Activated effector memory CD4-positive, alpha-beta T cell treated with anti-CD3 and anti-CD28 coated beads, Interleukin-2, amount 50 U/mL, for 16 hours (primary cell): ENCODE results near the gene CAMK1.
A peak's percentile ranks its signal among the peaks of the same experiment; 100 is the strongest.
"Not testable (repeated sequence)": the region's sequence is repeated elsewhere in the genome, so short reads cannot be mapped to it uniquely, and the experiment has no call there.

Experiments
- DNase-seq: peaks from one replicate; pipeline ENCODE4 v3.0.0-alpha.2; 2020

The CAMK1 gene

GRCh38 chr3:9792405-9793160 lies 22.8 kb upstream of the CAMK1 start, which contains the start of the genes ARPC4 and TADA3:
Gene ARPC4 (plus strand): TSS chr3:9793082. CDS start chr3:9793122, 40 bp downstream.
Gene TADA3 (minus strand): TSS chr3:9792473. CDS start chr3:9791466, 1,007 bp downstream.
- peak; percentile 96 for DNase-seq

GRCh38 chr3:9791790-9792404 lies 22.1 kb upstream of the CAMK1 start:
- no peak for DNase-seq

GRCh38 chr3:9791127-9791526 lies 21.4 kb upstream of the CAMK1 start:
- DNase-seq = no peak

GRCh38 chr3:9787714-9788113 lies 18.0 kb upstream of the CAMK1 start:
- no peak for DNase-seq

- no peak for DNase-seq
These were observed 17.3 kb upstream of the CAMK1 start for GRCh38 chr3:9786825-9787669.

- DNase-seq = no peak
These were observed 16.5 kb upstream of the CAMK1 start for GRCh38 chr3:9786209-9786739.

- no peak for DNase-seq
These were observed 15.9 kb upstream of the CAMK1 start for GRCh38 chr3:9785602-9786001.

- no peak for DNase-seq
These were observed 15.2 kb upstream of the CAMK1 start for GRCh38 chr3:9784965-9785364.

- DNase-seq = no peak
These were observed 14.2 kb upstream of the CAMK1 start for GRCh38 chr3:9783954-9784353.

- no peak for DNase-seq
These were observed 13.0 kb upstream of the CAMK1 start for GRCh38 chr3:9782770-9783169.

- DNase-seq = no peak
These were observed 12.3 kb upstream of the CAMK1 start for GRCh38 chr3:9781978-9782603.

GRCh38 chr3:9781551-9781950 lies 11.8 kb upstream of the CAMK1 start:
- no peak for DNase-seq

GRCh38 chr3:9780910-9781309 lies 11.2 kb upstream of the CAMK1 start:
- no peak for DNase-seq

GRCh38 chr3:9780458-9780812 lies 10.7 kb upstream of the CAMK1 start:
- no peak for DNase-seq

GRCh38 chr3:9779721-9780457 lies 10.1 kb upstream of the CAMK1 start:
- DNase-seq = peak; percentile 65

- DNase-seq = no peak
These were observed 9.4 kb upstream of the CAMK1 start for GRCh38 chr3:9779075-9779593.

GRCh38 chr3:9778143-9779074 lies 8.7 kb upstream of the CAMK1 start:
- peak; percentile 84 for DNase-seq

- no peak for DNase-seq
These were observed 7.9 kb upstream of the CAMK1 start for GRCh38 chr3:9777694-9778021.

- DNase-seq = no peak
These were observed 7.3 kb upstream of the CAMK1 start for GRCh38 chr3:9776896-9777693.

- not testable (repeated sequence) for DNase-seq
These were observed 1.3 kb upstream of the CAMK1 start for GRCh38 chr3:9771007-9771406.
